ENCODE measurements around the gene RILP. TPM values are rescaled to one million over a fixed set of nuclear protein-coding genes. Genes with fewer than 3 reads are reported as not detected.

Gene RILP
- total RNA-seq, 1 experiment from 2014 or later: 27.6 TPM

- no peak for DNase-seq
- Histone ChIP-seq H4K20me1 (ENCODE audit: low read length) (no peaks in the 10 kb centered on the region), H3K4me3 (ENCODE audit: low read length) (no peak overlapping the region), H3K9me3 (ENCODE audit: low read length) (no peaks in the 10 kb centered on the region), H3K4me2 (ENCODE audit: low read length) (no peak overlapping the region), H2AFZ (ENCODE audit: low read length) (no peak overlapping the region), H3K4me1 (ENCODE audit: insufficient read depth, low read length) (peaks cover 9% of the 10 kb centered on the region), H3K9ac (ENCODE audit: low read length) (no peak overlapping the region), H3K9me2 (replicated peaks; ENCODE audit: low read length) (no peaks in the 10 kb centered on the region), H3K36me3 (ENCODE audit: low read depth, low read length) (no peaks in the 10 kb centered on the region), H3K27ac (ENCODE audit: low read length) (no peak overlapping the region), H3K27me3 (ENCODE audit: low read length) (no peaks in the 10 kb centered on the region), H3K79me2 (ENCODE audit: low read length) (no peaks in the 10 kb centered on the region), H3F3A (ENCODE audit: low read length, unreplicated experiment) (no peaks in the 10 kb centered on the region)
- no TSS peak for BruUV-seq (replicated peaks)
- ATAC-seq: no peak
- POLR2A ChIA-PET (ENCODE audit: unreplicated experiment): no interaction called here
- CTCF ChIA-PET: no interaction called here
- intact Hi-C loops (cut with micrococcal nuclease): no loop called here
- TF ChIP-seq CTCF (conservative IDR thresholded peaks at IDR 0.05; ENCODE audit: low read depth, low read length): no peak
- no peak for TF ChIP-seq EZH2 (IDR thresholded peaks at IDR 0.05; ENCODE audit: low read length, unreplicated experiment)
- TF ChIP-seq EZH2phosphoT487 (IDR thresholded peaks at IDR 0.05; ENCODE audit: borderline replicate concordance, low read length): no peak
Observed at GRCh38 chr17:1639549-1640180, 10.0 kb downstream of the RILP start.

- Histone ChIP-seq H3K4me3 (ENCODE audit: low read length) (no peak overlapping the region), H3K36me3 (ENCODE audit: low read depth, low read length) (no peaks in the 10 kb centered on the region), H3F3A (ENCODE audit: low read length, unreplicated experiment) (no peaks in the 10 kb centered on the region), H4K20me1 (ENCODE audit: low read length) (no peaks in the 10 kb centered on the region), H3K9ac (ENCODE audit: low read length) (no peak overlapping the region), H3K4me2 (ENCODE audit: low read length) (no peak overlapping the region), H3K9me2 (replicated peaks; ENCODE audit: low read length) (no peaks in the 10 kb centered on the region), H3K4me1 (ENCODE audit: insufficient read depth, low read length) (peaks cover under 1% of the 10 kb centered on the region; the same call in 1 of the 2 replicates), H3K9me3 (ENCODE audit: low read length) (no peaks in the 10 kb centered on the region), H3K27ac (ENCODE audit: low read length) (no peak overlapping the region), H2AFZ (ENCODE audit: low read length) (no peak overlapping the region), H3K27me3 (ENCODE audit: low read length) (no peaks in the 10 kb centered on the region), H3K79me2 (ENCODE audit: low read length) (no peaks in the 10 kb centered on the region)
- CTCF ChIA-PET: no interaction called here
- ATAC-seq: no peak
- intact Hi-C loops (cut with micrococcal nuclease): no loop called here
- no peak for DNase-seq
- POLR2A ChIA-PET (ENCODE audit: unreplicated experiment): no interaction called here
- BruUV-seq (replicated peaks): no TSS peak
- no peak for TF ChIP-seq CTCF (conservative IDR thresholded peaks at IDR 0.05; ENCODE audit: low read depth, low read length)
Observed at GRCh38 chr17:1638624-1639300, 10.9 kb downstream of the RILP start.

GRCh38 chr17:1638171-1638590 is 11.5 kb downstream of the RILP start:
- Histone ChIP-seq H3K9me2 (replicated peaks; ENCODE audit: low read length) (no peaks in the 10 kb centered on the region), H3K4me2 (ENCODE audit: low read length) (no peak overlapping the region), H3K27ac (ENCODE audit: low read length) (no peak overlapping the region), H3K9ac (ENCODE audit: low read length) (no peak overlapping the region), H3K9me3 (ENCODE audit: low read length) (no peaks in the 10 kb centered on the region), H3K27me3 (ENCODE audit: low read length) (no peaks in the 10 kb centered on the region), H4K20me1 (ENCODE audit: low read length) (no peaks in the 10 kb centered on the region), H3K4me3 (ENCODE audit: low read length) (no peak overlapping the region), H3K4me1 (ENCODE audit: insufficient read depth, low read length) (no peaks in the 10 kb centered on the region), H3K36me3 (ENCODE audit: low read depth, low read length) (no peaks in the 10 kb centered on the region), H3F3A (ENCODE audit: low read length, unreplicated experiment) (no peaks in the 10 kb centered on the region), H2AFZ (ENCODE audit: low read length) (no peak overlapping the region), H3K79me2 (ENCODE audit: low read length) (no peaks in the 10 kb centered on the region)
- ATAC-seq (no peak), DNase-seq (no peak)
- TF ChIP-seq EZH2phosphoT487 (IDR thresholded peaks at IDR 0.05; ENCODE audit: borderline replicate concordance, low read length) (no peak), CTCF (conservative IDR thresholded peaks at IDR 0.05; ENCODE audit: low read depth, low read length) (no peak)
- intact Hi-C loops (cut with micrococcal nuclease): no loop called here
- CTCF ChIA-PET: no interaction called here
- no TSS peak for BruUV-seq (replicated peaks)
- POLR2A ChIA-PET (ENCODE audit: unreplicated experiment): no interaction called here

Data from PC-3 (cell line).